ENCODE results near the gene ALG10B.

Gene ALG10B

GRCh38 chr12:38374751-38375150 lies 58.2 kb downstream of the ALG10B start:
- no peak for DNase-seq (ENCODE audit: low read depth)

Measured in stimulated activated CD8-positive, alpha-beta memory T cell treated with anti-CD3 and anti-CD28 coated beads, Interleukin-15, amount 100 ng/mL, for 24 hours (primary cell).